ENCODE results near the gene RDX.
"Not testable (repeated sequence)": the region's sequence is repeated elsewhere in the genome, so short reads cannot be mapped to it uniquely, and the experiment has no call there.

RDX gene

GRCh38 chr11:110199184-110199981 is 97.0 kb downstream of the RDX start:
- no peak for DNase-seq

DNA sequence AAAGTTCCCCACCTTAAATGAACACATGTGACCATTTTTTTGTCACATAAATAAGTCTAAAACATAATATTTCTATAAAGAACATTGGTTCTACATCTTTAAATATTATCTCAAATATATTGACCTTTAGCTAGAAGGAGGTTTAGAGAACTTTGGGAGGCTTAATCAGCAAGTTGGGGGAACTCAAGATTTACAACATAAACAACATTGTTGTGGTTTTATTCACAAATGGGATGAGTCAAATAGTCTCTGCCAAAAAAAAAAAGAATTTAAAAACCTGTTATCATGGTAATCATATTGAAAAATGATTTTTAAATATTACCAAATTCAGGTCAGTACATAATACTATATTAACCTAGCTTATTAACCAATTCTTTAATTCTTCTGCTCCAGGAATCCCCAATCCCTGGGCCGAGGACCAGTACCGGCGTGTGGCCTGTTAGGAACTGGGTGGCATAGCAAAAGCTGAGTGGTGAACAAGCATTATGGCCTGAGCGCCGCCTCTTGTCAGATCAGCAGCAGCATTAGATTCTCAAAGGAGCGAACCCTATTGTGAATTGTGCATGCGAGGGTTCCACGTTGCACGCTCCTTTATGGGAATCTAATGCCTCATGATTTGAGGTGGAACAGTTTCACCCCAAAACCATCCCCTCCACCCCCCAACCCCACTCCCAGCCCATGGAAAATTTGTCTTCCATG is 98.2 kb downstream of the RDX start:
- DNase-seq: no peak

DNA sequence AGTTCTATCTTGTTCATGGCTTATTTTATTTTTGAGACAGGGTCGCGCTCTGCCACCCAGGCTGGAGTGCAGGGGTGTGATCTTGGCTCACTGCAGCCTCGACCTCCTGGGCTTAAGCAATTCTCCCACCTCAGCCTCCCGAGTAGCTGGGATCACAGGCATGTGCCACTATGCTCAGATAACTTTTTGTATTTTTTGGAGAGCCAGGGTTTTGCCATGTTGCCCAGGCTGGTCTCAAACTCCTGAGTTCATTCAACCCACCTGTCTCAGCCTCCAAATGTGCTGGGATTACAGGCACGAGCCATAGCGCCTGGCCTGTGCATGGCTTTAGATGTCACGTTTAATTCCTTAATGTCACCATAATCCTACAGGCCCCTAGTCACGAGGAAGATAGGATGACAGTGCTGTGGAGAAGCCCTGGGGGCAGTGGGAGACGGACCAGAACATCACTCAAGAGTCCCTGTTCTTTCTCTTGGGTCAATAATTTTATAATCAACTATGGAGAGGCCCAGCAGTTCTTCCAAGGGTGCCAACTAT is 99.5 kb downstream of the RDX start:
- no peak for DNase-seq

- DNase-seq: no peak
These were observed 100.1 kb downstream of the RDX start for GRCh38 chr11:110196241-110196754.

GRCh38 chr11:110194211-110194766 is 102.1 kb downstream of the RDX start:
- not testable (repeated sequence) for DNase-seq

GRCh38 chr11:110192604-110193282 is 103.7 kb downstream of the RDX start:
- DNase-seq: not testable (repeated sequence)

DNA sequence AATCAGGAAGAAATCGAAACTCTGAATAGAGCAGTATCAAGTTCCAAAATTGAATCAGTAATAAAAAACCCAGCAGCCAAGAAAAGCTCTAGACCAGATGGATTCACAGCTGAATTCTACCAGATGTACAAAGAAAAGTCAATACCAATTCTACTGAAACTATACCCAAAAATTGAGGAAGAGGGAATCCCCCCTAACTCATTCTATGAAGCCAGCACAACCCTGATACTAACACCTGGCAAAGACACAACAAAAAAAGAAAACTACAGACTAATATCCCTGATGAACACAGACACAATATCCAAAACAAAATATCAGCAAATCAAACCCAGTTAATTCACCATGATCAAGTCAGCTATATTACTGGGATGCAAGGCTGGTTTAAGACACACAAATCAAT is 105.5 kb downstream of the RDX start:
- no peak for DNase-seq

DNA sequence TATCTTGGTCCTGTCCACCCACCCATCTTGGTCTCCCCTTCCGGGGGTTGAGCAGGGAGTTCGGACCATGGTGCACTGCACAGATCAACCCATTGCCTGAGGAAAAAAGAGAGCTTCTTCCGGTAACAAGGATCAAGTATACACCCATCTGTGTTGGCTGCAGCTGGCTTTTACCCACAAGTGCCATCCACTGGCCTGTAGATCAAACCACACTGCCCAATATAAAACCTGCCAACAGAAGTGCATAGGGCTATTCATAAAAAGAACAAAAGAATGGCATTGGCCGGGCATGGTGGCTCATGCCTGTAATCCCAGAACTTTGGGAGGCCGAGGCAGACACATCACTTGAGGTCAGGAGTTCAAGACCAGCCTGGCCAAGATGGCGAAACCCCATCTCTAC is 108.7 kb downstream of the RDX start:
- no peak for DNase-seq

- no peak for DNase-seq
These were observed 109.5 kb downstream of the RDX start for GRCh38 chr11:110186867-110187266.

- no peak for DNase-seq
These were observed 110.0 kb downstream of the RDX start for GRCh38 chr11:110186456-110186855.

DNA sequence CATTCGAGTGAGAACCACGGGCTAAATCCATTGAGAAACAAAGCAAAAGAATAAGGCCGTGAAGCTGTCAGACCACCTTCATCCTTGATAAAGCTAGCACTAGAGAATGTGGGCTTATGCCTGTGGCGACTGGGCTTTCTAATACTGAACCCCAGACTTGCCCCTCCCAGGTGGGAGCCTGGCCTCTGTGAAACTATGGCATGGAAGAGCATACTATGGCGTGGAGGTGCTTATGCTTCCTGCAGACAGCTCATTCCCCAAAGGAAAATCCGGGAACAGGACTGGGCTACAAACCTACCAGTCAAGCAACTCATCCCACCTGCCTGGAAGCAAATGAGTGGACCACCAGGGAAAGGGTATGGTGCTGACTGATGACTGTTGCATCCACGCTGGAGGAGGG is 110.8 kb downstream of the RDX start:
- DNase-seq: no peak

DNA sequence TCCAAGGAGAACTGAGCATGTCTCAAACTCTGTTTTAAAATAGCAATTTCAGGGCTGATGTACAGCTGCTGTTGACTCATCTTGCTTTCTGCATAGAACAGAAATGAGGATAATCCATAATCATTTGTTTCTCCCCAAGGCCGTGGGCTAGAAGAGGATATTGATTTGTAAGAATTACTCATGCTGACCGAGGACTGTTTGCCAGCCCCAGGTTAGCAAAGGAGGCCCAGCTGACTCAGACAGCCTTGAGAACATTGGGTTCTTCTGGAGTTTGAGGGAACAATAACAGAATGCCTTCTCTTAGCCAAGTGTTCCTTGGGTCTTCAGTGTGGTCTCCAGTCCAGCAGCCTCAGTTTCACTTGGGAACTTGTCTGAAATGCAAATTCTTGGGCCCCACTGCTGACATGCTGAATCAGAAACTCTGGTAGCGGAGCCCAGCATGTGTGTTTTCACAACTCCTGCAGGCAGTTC is 111.3 kb downstream of the RDX start:
- peak; percentile 43 for DNase-seq

DNA sequence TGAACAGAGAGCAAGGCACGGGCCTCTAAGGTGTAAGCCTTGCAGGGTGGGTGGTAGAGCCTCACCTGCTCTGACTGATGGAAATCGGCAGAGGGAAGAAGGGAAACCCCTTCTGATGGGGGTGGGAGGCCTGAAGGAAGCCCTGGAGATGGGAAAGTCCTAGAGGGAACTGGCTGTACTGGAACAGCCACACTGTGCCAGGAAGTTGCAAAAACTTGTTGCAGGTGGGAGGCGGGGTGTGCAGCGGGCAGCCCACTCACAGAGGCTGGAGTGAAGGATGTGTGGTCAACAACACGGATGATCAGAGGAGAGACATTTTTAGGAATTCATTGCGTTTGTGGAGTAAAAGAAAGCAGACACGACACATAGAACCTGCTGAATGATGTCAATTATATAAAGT is 112.0 kb downstream of the RDX start:
- no peak for DNase-seq

DNA sequence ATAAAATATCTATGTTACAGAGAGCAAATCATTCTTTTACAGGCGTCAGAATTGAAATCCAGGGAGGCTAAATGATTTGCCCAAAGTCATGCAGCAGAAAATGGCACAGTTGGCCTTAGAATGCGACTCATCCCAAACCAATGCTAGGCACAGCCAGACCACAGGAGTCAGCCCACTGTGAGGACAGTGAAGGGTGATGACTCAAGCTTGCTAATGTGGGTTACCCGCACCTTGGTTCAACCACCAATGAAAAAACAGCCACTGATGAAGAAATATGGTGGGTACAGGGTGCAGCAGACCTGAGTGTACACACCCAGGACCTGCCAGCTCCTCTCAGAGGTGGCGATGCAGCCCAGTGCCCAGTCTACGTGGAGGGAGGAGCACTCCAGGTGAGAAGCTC is 113.5 kb downstream of the RDX start:
- DNase-seq: no peak

GRCh38 chr11:110179064-110179463 is 117.3 kb downstream of the RDX start:
- DNase-seq: no peak

GRCh38 chr11:110177086-110177456 is 119.3 kb downstream of the RDX start:
- no peak for DNase-seq

DNA sequence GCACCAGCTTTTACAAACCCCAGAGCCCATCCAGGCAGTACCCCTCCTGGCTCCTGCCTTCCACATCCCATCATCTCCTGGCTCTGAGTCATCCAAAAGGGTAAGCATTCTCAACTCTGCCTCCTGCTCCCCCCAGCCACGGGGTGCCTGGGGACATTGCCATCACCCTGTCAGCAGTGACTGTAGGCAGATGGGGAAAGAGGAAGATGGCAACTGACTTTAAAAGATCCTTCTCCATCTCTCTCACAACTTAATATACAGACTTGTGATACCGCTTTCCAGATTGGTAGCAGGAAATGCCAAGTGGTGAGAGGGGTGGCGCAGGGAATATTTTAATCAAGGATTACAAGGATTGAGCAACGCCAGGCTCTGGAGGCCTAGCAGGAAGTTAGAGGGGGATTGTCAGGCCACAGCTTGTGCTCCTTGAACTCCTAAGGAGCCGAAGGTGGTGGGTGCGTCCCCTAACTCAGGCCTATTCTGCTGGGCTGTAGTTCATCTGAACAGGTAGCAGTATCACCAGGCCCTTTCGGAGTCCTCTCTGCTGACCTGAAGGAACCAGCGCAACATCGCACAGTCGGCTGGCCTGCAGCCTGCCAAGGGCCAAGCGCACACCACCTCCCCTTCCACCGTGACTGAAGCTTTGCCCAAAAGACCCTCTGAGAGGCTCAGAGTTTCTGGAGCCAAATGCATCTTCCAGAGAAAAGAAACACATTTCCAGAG is 119.9 kb downstream of the RDX start:
- DNase-seq: no peak

DNA sequence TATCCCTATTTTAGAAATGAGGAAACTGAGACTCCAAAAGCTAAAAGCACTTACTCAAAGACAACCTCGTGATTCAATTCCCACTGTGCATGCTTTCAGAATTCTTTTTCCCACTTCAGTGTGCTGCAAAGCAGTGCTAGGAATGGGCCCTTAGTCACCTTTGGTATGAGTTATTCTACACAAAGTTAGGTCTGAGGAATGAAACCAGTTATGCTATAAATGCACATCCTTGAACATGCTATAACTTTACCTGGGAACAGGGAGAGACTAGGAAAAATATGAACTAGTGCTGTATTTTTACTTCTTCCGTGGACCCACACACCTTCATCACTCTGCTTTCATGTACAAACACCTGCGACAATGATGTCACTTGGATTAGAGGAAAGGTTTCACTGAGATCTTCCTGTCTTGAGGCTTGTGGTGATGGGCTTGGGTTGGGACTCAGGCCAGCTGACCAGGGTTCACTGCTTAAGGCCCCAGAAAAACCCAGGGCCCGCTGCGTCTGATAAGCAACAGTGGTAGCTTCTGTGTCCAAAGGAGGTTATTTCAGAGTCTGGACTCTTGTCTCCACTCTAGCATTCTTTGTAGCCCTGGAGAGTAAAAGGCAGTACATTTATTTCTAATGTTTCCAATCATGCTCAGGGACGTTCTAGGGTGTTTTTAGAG is 121.6 kb downstream of the RDX start:
- DNase-seq: no peak

DNA sequence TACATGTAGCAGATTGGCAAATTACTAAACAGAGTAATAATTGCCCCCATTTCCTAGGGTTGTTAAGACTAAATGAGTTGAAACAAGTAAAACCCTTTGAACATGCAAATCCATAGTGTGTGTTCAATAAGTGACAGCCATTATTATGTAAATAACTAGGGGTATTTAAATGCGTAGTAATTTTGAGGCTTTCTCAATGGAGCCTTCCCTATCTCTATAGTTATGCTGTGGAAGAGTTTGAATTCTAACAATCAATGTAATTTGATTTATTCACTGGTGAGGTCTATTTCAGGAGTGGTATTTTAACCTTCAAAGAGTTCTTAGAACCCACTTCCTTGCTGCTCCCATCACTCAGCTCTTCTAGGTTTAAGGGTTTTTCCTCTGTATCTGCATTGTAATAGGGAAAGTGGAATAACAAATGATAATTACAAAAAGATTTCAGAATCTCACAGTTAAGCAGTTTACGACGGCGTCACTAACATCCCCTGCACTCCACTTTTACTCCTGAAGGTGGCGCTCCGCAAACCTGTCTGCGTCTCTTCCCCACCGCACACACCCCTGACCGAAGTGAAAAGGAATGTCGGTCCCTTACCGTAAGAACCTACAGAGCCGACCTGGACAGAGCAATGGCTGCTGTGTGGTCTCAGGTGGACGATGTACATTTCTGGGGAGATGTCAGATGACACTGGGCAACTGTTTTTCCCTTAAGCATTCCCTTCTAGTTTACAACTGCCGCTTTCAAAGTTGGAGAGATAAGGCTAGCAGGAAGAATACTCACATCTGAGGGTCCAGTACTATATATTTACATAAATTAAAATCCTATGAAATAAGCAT is 122.4 kb downstream of the RDX start:
- peak; percentile 79 for DNase-seq

- no peak for DNase-seq
These were observed 123.8 kb downstream of the RDX start for GRCh38 chr11:110172468-110173065.
